Type B pancreatic cell (in vitro differentiated cells): ENCODE measurements around the gene SNX13. TPM values are rescaled to one million over a fixed set of nuclear protein-coding genes. Genes with fewer than 3 reads are reported as not detected.

ENCODE experiments used
- DNase-seq: peaks from one replicate; pipeline ENCODE4 v3.0.0; 2021; ENCODE audit warnings: mixed read lengths; ENCODE audit not compliant: unreplicated experiment; ENCODE audit errors: extremely low spot score
- H3K27ac Mint-ChIP-seq: 2 replicates; pipeline ENCODE4 v1.8.0; 2021; ENCODE audit warnings: mild to moderate bottlenecking, mixed read lengths
- H3K27me3 Mint-ChIP-seq: 2 replicates; pipeline ENCODE4 v1.8.0; 2021; ENCODE audit warnings: mixed read lengths
- H3K36me3 Mint-ChIP-seq: 2 replicates; pipeline ENCODE4 v1.8.0; 2021; ENCODE audit warnings: mixed read lengths
- H3K4me1 Mint-ChIP-seq: one replicate; pipeline ENCODE4 v1.8.0; 2021; ENCODE audit warnings: mixed read lengths; ENCODE audit not compliant: unreplicated experiment
- H3K4me3 Mint-ChIP-seq: 2 replicates; pipeline ENCODE4 v1.8.0; 2021; ENCODE audit warnings: mild to moderate bottlenecking, mixed read lengths
- H3K9me3 Mint-ChIP-seq: 2 replicates; pipeline ENCODE4 v1.8.0; 2021; ENCODE audit warnings: mixed read lengths
- total RNA-seq: library from RNA; stranded (reverse); gene quantifications from 2 replicates; pipeline ENCODE4 v1.2.1, GENCODE V29; 2021; ENCODE audit warnings: low replicate concordance
- TF ChIP-seq, protein P1 (sequence below): fragments of 200-600 bp; sonication (generic); conservative IDR thresholded peaks from 2 replicates; pipeline ENCODE4 v1.5.0; 2021; ENCODE audit warnings: antibody characterized with exemption, mild to moderate bottlenecking

The SNX13 gene
- total RNA-seq, 1 donor from 2014 or later, result 48.9 TPM

DNA sequence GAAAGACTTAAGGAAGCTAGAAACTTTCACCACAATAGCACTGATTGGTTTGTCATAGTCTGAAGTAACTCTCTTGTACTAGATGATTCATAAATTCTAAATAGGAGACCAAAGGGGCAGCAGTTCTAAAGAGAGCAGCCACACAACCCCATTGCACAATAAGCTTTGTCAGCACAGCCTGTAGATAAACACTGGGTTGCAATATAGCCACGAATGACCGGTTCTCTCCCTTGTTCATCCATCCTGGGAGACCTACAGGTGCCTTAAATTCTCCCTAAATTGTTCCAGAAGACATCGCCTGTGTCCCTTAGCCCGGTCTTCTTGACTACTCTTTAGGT, 167.0 kb downstream of the SNX13 start:
- Mint-ChIP-seq H3K4me1 (peaks cover 4% of the 10 kb centered on the region), H3K4me3 (no peak overlapping the region), H3K9me3 (no peaks in the 10 kb centered on the region), H3K36me3 (no peaks in the 10 kb centered on the region), H3K27me3 (no peaks in the 10 kb centered on the region), H3K27ac (no peak overlapping the region)
- TF ChIP-seq, protein P1, sequence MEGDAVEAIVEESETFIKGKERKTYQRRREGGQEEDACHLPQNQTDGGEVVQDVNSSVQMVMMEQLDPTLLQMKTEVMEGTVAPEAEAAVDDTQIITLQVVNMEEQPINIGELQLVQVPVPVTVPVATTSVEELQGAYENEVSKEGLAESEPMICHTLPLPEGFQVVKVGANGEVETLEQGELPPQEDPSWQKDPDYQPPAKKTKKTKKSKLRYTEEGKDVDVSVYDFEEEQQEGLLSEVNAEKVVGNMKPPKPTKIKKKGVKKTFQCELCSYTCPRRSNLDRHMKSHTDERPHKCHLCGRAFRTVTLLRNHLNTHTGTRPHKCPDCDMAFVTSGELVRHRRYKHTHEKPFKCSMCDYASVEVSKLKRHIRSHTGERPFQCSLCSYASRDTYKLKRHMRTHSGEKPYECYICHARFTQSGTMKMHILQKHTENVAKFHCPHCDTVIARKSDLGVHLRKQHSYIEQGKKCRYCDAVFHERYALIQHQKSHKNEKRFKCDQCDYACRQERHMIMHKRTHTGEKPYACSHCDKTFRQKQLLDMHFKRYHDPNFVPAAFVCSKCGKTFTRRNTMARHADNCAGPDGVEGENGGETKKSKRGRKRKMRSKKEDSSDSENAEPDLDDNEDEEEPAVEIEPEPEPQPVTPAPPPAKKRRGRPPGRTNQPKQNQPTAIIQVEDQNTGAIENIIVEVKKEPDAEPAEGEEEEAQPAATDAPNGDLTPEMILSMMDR, result no peak
- DNase-seq, result no peak

DNA sequence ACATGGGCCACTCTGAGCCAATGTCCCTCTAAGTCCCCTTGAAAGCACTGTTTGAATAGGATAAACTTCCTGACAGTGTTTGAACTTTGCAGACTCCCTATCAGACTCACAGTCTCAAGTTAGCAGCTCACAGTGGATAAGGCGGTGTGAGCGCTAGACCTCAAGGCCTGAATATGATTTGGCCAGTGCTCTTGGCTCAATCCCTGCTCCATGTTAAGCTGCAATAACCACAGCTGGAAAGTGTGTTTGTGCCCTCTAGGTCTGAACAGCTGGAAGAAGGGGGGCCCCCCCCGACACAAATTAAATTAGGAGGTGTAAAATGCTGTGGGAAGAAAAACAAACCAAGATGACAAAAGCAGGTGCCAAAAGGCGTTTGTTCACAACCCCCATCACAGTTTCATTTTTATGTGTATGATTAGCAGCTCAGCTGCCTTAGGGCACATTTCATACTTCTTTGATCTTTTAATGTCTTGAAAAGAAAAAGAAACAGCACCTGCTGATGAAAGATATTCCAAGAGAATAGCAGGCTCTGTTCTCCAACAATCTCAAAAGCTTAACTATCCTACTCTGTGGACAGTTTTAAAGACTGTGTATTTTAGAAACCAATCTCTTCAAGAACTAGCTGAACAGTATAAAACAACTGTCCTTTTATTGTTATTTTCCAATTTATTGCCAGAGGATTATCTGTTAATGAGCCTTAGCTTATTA, 167.6 kb downstream of the SNX13 start:
- H3K27me3 Mint-ChIP-seq, result no peaks in the 10 kb centered on the region
- DNase-seq, result no peak
- no peak overlapping the region for H3K27ac Mint-ChIP-seq

DNA sequence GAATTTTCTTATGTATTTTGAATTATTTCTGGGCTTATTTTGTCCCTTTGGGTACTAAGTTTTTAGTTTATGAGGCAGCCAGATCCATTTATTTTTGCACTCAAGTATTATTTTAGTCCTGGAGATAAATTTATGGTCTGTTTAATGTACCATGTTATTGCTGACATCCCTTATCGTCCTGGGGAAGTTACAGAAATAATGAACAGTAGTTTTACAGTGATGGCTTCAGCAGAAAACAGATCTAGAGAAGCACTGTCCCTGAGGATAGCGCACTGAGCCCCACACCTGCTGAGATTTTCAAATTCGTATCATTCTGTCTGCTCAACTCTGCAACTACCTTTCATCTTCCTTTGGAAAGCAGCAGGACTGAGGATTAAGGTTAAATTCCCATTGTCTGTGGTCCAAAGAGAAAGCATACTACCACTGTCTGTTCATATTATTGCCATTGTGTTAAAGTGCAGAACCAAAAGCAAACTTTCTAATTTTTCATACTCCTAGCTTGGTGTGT, 168.3 kb downstream of the SNX13 start:
- DNase-seq, result no peak
- peaks cover 4% of the 10 kb centered on the region for H3K4me1 Mint-ChIP-seq
- H3K27me3 Mint-ChIP-seq, result no peaks in the 10 kb centered on the region
- H3K9me3 Mint-ChIP-seq, result peaks cover under 1% of the 10 kb centered on the region
- H3K4me3 Mint-ChIP-seq, result no peak overlapping the region
- H3K36me3 Mint-ChIP-seq, result no peaks in the 10 kb centered on the region
- TF ChIP-seq, protein P1, result no peak
- H3K27ac Mint-ChIP-seq, result no peak overlapping the region

More for the DNA sequence above, 167.6 kb downstream of the SNX13 start:
- Mint-ChIP-seq H3K4me3 (no peak overlapping the region), H3K36me3 (no peaks in the 10 kb centered on the region), H3K9me3 (no peaks in the 10 kb centered on the region), H3K4me1 (peaks cover 4% of the 10 kb centered on the region)
- TF ChIP-seq, protein P1, result no peak

- DNase-seq, result no peak
- Mint-ChIP-seq H3K4me1 (peaks cover 4% of the 10 kb centered on the region), H3K27ac (no peak overlapping the region), H3K27me3 (no peaks in the 10 kb centered on the region), H3K9me3 (peaks cover 4% of the 10 kb centered on the region), H3K36me3 (no peaks in the 10 kb centered on the region), H3K4me3 (no peak overlapping the region)
- TF ChIP-seq, protein P1, result no peak
Measured at GRCh38 chr7:17770710-17771375, 169.5 kb downstream of the SNX13 start.

GRCh38 chr7:17769918-17770317, 170.4 kb downstream of the SNX13 start:
- H3K4me1 Mint-ChIP-seq, result peaks cover 4% of the 10 kb centered on the region
- H3K9me3 Mint-ChIP-seq, result peaks cover 9% of the 10 kb centered on the region
- no peak overlapping the region for H3K27ac Mint-ChIP-seq
- no peak for DNase-seq
- no peaks in the 10 kb centered on the region for H3K27me3 Mint-ChIP-seq
- H3K36me3 Mint-ChIP-seq, result no peaks in the 10 kb centered on the region
- no peak overlapping the region for H3K4me3 Mint-ChIP-seq
- TF ChIP-seq, protein P1, result peak; percentile 85
